Renal cortex interstitium (tissue), 11 donors: ENCODE results near the gene EIF2AK2. TPM values are rescaled to one million over a fixed set of nuclear protein-coding genes. Genes with fewer than 3 reads are reported as not detected.

Experiments
- DNase-seq, 11 donors: peaks; one replicate each; pipeline ENCODE4 v3.0.0-alpha.2; 2013; ENCODE audit warnings: low read depth in 9 of 11, low spot score in 4 of 11; ENCODE audit errors: extremely low read depth in 1 of 11
- polyA plus RNA-seq, 3 donors: library from polyadenylated mRNA; unstranded; fragments of 120-200 nt; gene quantifications; one replicate each; pipeline ENCODE4 v1.2.1, GENCODE V29; 2013; ENCODE audit not compliant: insufficient read length in 3 of 3

Gene EIF2AK2
- polyA plus RNA-seq, 3 donors, result 32.6 to 38.0 (median 36.9) TPM

GRCh38 chr2:37068686-37069085 lies 88.1 kb downstream of the EIF2AK2 start:
- no peak for DNase-seq

DNA sequence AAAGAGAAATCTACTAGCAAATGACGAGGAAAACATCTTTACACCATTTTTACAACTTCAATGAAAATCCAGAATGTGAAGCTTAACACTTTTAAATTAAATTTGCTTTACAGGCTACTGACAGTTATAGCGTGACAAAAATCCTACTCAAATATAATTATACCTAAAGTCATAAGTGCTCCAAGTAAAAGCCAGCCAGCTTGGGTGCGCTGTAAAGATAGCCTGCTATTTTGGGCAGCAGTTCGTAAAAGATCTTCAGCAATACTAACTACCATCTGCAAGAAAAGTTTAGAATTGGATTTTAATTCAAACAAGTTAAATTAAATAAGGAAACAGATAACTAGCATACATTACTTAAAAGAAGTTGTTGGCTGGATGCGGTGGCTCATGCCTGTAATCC lies 95.0 kb downstream of the EIF2AK2 start:
- no peak for DNase-seq

DNA sequence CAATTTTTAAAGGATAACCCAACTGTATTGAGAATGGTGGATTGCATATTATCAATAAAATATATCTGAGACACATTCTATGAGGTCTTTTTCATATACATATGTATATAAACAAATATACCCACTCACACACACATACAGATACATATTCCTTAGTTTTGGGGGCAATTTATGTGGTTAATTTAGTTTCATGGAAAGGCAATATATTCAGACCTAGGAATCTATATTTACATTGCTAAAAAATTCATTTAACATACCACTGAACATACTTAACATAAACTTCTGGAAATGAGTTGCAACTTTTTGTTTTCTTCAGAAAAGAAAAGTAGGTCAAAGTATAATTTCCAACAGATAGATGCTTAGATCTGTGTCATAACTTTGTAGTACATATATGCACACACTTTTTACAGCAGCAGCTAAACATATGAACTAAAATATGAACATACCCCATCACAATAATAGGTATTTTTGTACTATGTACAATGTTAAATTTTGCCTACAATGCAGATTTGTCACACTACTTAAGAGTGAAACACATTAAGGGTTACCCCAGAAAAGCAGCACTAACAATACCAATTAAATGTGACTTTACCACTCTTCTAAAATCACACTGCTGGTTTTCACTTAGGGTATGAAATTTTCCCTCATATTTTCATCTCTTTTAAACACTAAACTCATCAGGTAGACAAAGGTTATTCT lies 95.6 kb downstream of the EIF2AK2 start:
- DNase-seq, result no peak

GRCh38 chr2:37060446-37060845 lies 96.3 kb downstream of the EIF2AK2 start:
- no peak for DNase-seq

GRCh38 chr2:37059841-37060240 lies 96.9 kb downstream of the EIF2AK2 start:
- DNase-seq, result no peak

DNA sequence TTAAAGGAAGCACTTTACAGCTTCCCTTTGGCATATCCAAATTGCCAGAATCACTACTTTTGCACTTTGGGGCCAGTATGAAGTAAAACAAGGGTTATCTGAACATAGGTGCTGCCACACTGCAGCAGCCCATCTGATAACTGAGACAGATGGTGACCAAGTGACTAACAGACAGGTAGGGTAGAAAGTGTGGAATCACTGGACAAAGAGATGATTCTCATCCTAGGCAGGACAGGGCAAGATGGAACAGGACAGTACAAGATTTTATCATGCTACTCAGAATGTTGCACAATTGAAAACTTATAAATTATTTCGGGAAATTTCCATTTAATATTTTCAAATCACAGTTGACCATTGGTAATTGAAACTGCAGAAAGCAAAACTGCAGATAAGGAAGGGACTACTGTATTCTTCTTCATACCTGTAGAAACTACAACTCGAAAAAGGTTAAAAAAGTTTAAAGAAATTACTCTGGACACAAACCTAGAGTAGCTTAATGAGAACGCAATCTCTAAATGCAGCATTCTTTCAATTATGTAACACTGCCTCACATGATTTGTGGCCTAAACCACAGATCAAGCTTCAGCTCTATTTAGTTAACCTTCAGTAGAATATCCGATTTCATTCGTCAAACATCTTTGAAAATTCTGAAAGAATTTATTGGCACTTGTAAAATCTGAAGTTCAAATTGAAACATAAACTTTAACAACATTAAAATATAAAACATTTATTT lies 104.0 kb downstream of the EIF2AK2 start:
- DNase-seq, result no peak

Other genes starting within 250 kb of the EIF2AK2 start
- 10 to 100 TPM; 20.3 to 24.2 (median 20.7) TPM for gene STRN, start 190.4 kb downstream of the EIF2AK2 start, polyA plus RNA-seq
- 10 to 100 TPM; 20.0 to 24.5 (median 24.2) TPM for gene HEATR5B, start 72.6 kb downstream of the EIF2AK2 start, polyA plus RNA-seq
- gene GPATCH11, start 72.5 kb downstream of the EIF2AK2 start, polyA plus RNA-seq, result 10 to 100 TPM; 10.5 to 12.7 (median 10.9) TPM
- under 1 TPM in 1 of 3 donors, not detected in 2; 0.35 TPM for gene SULT6B1, start 31.7 kb upstream of the EIF2AK2 start, polyA plus RNA-seq
- gene CEBPZOS, start 39.5 kb upstream of the EIF2AK2 start, polyA plus RNA-seq, result 10 to 100 TPM; 52.4 to 68.8 (median 62.5) TPM
- 100 to 1,000 TPM in 1 of 3 donors, 10 to 100 TPM in 2; 75.8 to 105 (median 85.7) TPM for gene CEBPZ, start 74.6 kb upstream of the EIF2AK2 start, polyA plus RNA-seq
- 10 to 100 TPM; 18.4 to 28.8 (median 28.3) TPM for gene NDUFAF7, start 74.7 kb upstream of the EIF2AK2 start, polyA plus RNA-seq
- 10 to 100 TPM; 50.2 to 55.6 (median 55.4) TPM for gene PRKD3, start 167.9 kb upstream of the EIF2AK2 start, polyA plus RNA-seq
- 10 to 100 TPM in 2 of 3 donors, 1 to 10 TPM in 1; 9.5 to 14.3 (median 14.3) TPM for gene QPCT, start 187.7 kb upstream of the EIF2AK2 start, polyA plus RNA-seq